HEK293 (cell line): ENCODE results near the gene RBCK1.

Source experiments
- GLIS1 ChIP-seq: fragments of 450-650 bp; formaldehyde crosslinking; IDR thresholded peaks from 2 replicates; pipeline ENCODE4 v1.5.1; 2016; ENCODE audit warnings: missing biosample characterization, missing genetic modification characterization
- MYNN ChIP-seq: fragments of 450-650 bp; formaldehyde crosslinking; IDR thresholded peaks from 2 replicates; pipeline ENCODE4 v1.5.1; 2016; ENCODE audit warnings: missing biosample characterization, missing genetic modification characterization, borderline replicate concordance
- PRDM2 ChIP-seq: fragments of 450-650 bp; formaldehyde crosslinking; IDR thresholded peaks from 2 replicates; pipeline ENCODE4 v1.5.1; 2016; ENCODE audit warnings: missing biosample characterization, missing genetic modification characterization, borderline replicate concordance
- SETDB1 ChIP-seq: IDR thresholded peaks from one replicate; pipeline ENCODE4 v1.6.1; 2017; ENCODE audit warnings: mild to moderate bottlenecking, low read length, moderate library complexity, mixed read lengths; ENCODE audit not compliant: insufficient read length
- TCF7L2 ChIP-seq: IDR thresholded peaks from 2 replicates; pipeline ENCODE4 v1.6.1; 2011; ENCODE audit warnings: low read depth, mild to moderate bottlenecking, inconsistent platforms, low read length, moderate library complexity, borderline replicate concordance
- YY1 ChIP-seq: fragments of 450-650 bp; formaldehyde crosslinking; IDR thresholded peaks from 2 replicates; pipeline ENCODE4 v1.5.1; 2018; ENCODE audit warnings: missing biosample characterization, missing genetic modification characterization
- YY2 ChIP-seq: fragments of 450-650 bp; formaldehyde crosslinking; IDR thresholded peaks from 2 replicates; pipeline ENCODE4 v1.5.1; 2016; ENCODE audit warnings: missing biosample characterization, missing genetic modification characterization
- ZBTB17 ChIP-seq: fragments of 450-650 bp; formaldehyde crosslinking; IDR thresholded peaks from 2 replicates; pipeline ENCODE4 v1.5.1; 2016; ENCODE audit warnings: missing biosample characterization, missing genetic modification characterization
- ZBTB26 ChIP-seq: fragments of 450-650 bp; formaldehyde crosslinking; optimal IDR thresholded peaks from 2 replicates; pipeline ENCODE3; 2016; ENCODE audit warnings: missing biosample characterization, mild to moderate bottlenecking, missing genetic modification characterization
- ZBTB8A ChIP-seq: fragments of 450-650 bp; formaldehyde crosslinking; IDR thresholded peaks from 2 replicates; pipeline ENCODE4 v1.5.1; 2016; ENCODE audit warnings: missing biosample characterization, missing genetic modification characterization
- ZNF10 ChIP-seq: fragments of 450-650 bp; formaldehyde crosslinking; IDR thresholded peaks from 2 replicates; pipeline ENCODE4 v1.5.1; 2017; ENCODE audit warnings: missing biosample characterization, missing genetic modification characterization
- ZNF223 ChIP-seq: fragments of 450-650 bp; formaldehyde crosslinking; IDR thresholded peaks from 2 replicates; pipeline ENCODE4 v1.5.1; 2016; ENCODE audit warnings: missing biosample characterization, missing genetic modification characterization
- ZNF23 ChIP-seq: fragments of 450-650 bp; formaldehyde crosslinking; IDR thresholded peaks from 2 replicates; pipeline ENCODE4 v1.5.1; 2016; ENCODE audit warnings: missing biosample characterization, missing genetic modification characterization, borderline replicate concordance
- ZNF280C ChIP-seq: fragments of 450-650 bp; formaldehyde crosslinking; IDR thresholded peaks from 2 replicates; pipeline ENCODE4 v1.5.1; 2016; ENCODE audit warnings: missing biosample characterization, missing genetic modification characterization
- ZNF335 ChIP-seq: fragments of 450-650 bp; formaldehyde crosslinking; conservative IDR thresholded peaks from 2 replicates; pipeline ENCODE4 v1.5.1; 2016; ENCODE audit warnings: missing biosample characterization, missing genetic modification characterization
- ZNF398 ChIP-seq: fragments of 450-650 bp; formaldehyde crosslinking; IDR thresholded peaks from 2 replicates; pipeline ENCODE4 v1.5.1; 2017; ENCODE audit warnings: missing biosample characterization, missing genetic modification characterization
- ZNF426 ChIP-seq: fragments of 450-650 bp; formaldehyde crosslinking; IDR thresholded peaks from 2 replicates; pipeline ENCODE4 v1.5.1; 2017; ENCODE audit warnings: missing biosample characterization, missing genetic modification characterization, mild to moderate bottlenecking, inconsistent platforms, moderate library complexity
- ZNF510 ChIP-seq: fragments of 450-650 bp; formaldehyde crosslinking; IDR thresholded peaks from 2 replicates; pipeline ENCODE4 v1.5.1; 2018; ENCODE audit warnings: mild to moderate bottlenecking, missing genetic modification characterization, missing biosample characterization; ENCODE audit not compliant: insufficient replicate concordance
- ZNF513 ChIP-seq: fragments of 450-650 bp; IDR thresholded peaks from 2 replicates; pipeline ENCODE4 v1.5.1; 2018; ENCODE audit warnings: missing biosample characterization, missing genetic modification characterization
- ZNF549 ChIP-seq: fragments of 450-650 bp; IDR thresholded peaks from 2 replicates; pipeline ENCODE4 v1.5.1; 2018; ENCODE audit warnings: missing biosample characterization, missing genetic modification characterization, mild to moderate bottlenecking, inconsistent platforms, moderate library complexity
- ZNF600 ChIP-seq: fragments of 450-650 bp; formaldehyde crosslinking; IDR thresholded peaks from 2 replicates; pipeline ENCODE4 v1.5.1; 2016; ENCODE audit warnings: missing biosample characterization, missing genetic modification characterization
- ZNF610 ChIP-seq: fragments of 450-650 bp; formaldehyde crosslinking; IDR thresholded peaks from 2 replicates; pipeline ENCODE4 v1.5.1; 2016; ENCODE audit warnings: missing biosample characterization, missing genetic modification characterization, borderline replicate concordance
- ZNF785 ChIP-seq: fragments of 450-650 bp; formaldehyde crosslinking; IDR thresholded peaks from 2 replicates; pipeline ENCODE4 v1.5.1; 2016; ENCODE audit warnings: missing biosample characterization, missing genetic modification characterization
- ZNF843 ChIP-seq: fragments of 450-650 bp; formaldehyde crosslinking; IDR thresholded peaks from 2 replicates; pipeline ENCODE4 v1.5.1; 2016; ENCODE audit warnings: missing biosample characterization, missing genetic modification characterization
- ZSCAN18 ChIP-seq: fragments of 450-650 bp; formaldehyde crosslinking; IDR thresholded peaks from 2 replicates; pipeline ENCODE4 v1.5.1; 2016; ENCODE audit warnings: missing biosample characterization, missing genetic modification characterization

Gene RBCK1

GRCh38 chr20:381581-382290 is 26.4 kb upstream of the RBCK1 start (continued):
- no peak for TF ChIP-seq SETDB1
- TF ChIP-seq ZNF10 (tag by site-specific recombination) = no peak
- peak; percentile 77 for TF ChIP-seq ZNF600 (tag by site-specific recombination)
- no peak for TF ChIP-seq ZNF785 (tag by site-specific recombination)
- no peak for TF ChIP-seq YY2
- TF ChIP-seq ZNF23 = no peak
- TF ChIP-seq PRDM2 = no peak
- TF ChIP-seq ZNF426 = no peak
- TF ChIP-seq MYNN = no peak
- no peak for TF ChIP-seq ZBTB17 (tag by site-specific recombination)
- no peak; the same call in 1 of the 2 replicates for TF ChIP-seq ZBTB8A (tag by site-specific recombination)
- peak; percentile 77 for TF ChIP-seq ZNF398 (tag by site-specific recombination)
- TF ChIP-seq ZNF610 (tag by site-specific recombination) = 0 out of 2 replicates have a peak, but pooled peaks have one; percentile 54
- no peak for TF ChIP-seq ZNF280C (tag by site-specific recombination)
- no peak for TF ChIP-seq ZNF513 (tag by site-specific recombination)
- peak; percentile 94 for TF ChIP-seq ZBTB26
- TF ChIP-seq ZNF335 = peak; percentile 65
- TF ChIP-seq TCF7L2 = no peak
- TF ChIP-seq ZNF843 (tag by site-specific recombination) = no peak
- no peak for TF ChIP-seq ZNF549
- TF ChIP-seq ZSCAN18 (tag by site-specific recombination) = no peak
- 0 out of 2 replicates have a peak, but pooled peaks have one; percentile 10 for TF ChIP-seq YY1 (tag by site-specific recombination)
- no peak for TF ChIP-seq ZNF510 (tag by site-specific recombination)
- TF ChIP-seq GLIS1 = peak; percentile 67
- TF ChIP-seq ZNF223 (tag by site-specific recombination) = no peak
